ENCODE data around the gene TADA1.
"Not testable (repeated sequence)": the region's sequence is repeated elsewhere in the genome, so short reads cannot be mapped to it uniquely, and the experiment has no call there.

The TADA1 gene

DNA sequence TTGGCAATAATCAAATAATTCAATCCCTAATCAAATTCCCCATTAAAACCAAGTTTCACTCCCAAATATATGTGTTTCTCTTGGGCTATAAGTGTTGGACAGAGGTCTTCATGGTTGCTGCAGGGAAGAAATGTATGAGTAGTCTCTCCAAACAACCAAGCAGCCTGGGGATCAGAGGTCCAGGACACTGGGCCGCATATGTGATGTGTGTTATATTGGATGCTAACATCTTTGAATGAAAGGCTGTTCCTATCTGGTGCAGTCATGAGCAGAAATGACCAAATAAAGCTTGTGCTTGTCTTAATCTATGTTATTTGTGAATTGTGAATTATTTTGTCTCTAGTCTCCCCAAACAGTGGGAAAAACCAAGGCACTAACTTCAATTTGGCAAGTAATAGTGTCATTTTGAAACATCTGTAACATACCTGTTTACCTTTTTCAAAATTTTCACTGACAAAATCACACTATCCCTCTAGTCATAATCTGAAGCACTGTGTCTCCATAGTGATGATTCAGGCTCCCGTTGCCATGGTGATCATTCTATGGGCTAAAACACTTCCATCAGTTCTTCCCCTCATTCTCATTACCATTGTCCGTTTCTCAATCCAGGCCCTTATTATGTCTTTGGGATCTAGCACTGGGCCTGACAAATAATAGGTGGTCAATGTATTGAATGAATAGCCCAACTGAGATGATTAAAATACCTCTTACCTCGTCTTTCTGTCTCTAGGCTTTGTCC, 12.5 kb upstream of the TADA1 start:
- no peak for DNase-seq

DNA sequence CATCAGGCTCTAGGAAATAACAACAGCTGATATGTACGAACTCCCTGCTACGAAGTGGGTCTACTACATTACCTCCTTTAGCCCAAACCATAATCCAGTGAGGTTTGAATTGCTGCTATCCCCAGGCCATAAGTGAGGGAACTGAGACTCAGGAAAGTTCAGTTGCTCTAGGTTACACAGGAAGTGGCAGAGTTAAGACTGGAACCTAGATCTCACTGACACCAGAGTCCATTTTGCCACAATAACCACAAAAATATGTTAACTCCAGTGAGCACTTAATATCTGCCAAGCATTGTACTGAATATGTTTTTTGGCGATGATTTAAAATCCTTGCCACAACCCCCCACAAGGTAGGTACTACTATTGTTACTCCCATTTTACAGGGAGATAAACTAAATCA, 8.9 kb upstream of the TADA1 start:
- DNase-seq = no peak

DNA sequence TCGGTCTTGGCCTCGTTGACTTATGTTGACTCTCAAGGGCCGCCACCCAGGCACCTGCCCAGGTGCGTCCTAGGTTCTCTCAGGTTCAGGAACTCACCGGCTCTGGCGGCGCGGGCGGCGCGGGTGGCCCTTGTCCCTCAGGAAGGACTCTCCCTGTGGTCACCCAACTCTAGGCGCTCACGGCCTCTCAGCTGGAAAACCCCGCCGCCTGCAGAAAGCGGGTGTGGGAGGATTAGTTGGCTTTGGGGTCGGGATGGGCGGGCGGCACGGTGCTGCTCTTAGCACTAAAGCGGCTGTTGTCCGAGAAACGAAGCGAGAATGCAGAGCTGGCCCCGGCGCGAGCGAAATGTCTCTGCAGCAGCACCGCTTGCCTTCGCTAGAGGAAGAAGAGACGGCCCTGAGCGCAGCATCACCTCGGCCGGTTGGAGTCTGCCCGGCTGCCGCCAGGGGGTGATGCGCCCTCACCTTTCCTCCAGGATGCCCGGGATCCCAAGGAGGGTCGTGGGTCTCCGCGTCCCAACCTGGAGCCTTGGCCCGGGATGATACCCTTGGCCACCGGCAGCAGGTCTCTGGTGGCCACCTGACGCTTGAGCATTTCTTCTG, 8.1 kb upstream of the TADA1 start:
- peak; percentile 44 for DNase-seq

DNA sequence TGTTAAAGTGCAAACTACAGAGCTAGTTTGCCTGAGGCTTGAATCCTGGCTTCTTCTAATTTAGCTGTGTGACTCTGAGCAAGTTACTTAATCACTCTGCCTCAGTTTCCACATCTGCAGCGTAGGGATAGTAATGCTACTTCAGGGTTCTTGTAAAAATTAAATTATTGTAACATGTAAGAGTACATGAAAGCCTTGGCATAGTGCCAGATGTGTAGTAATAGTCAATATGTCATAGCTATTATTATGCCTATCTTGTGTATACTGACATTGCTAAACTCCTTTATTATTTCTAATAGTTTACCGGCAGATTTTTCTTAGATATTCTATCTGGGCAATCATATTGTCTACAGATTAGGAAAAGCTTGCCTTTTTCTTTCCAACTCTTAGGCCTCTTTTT, 6.8 kb upstream of the TADA1 start:
- DNase-seq = no peak

DNA sequence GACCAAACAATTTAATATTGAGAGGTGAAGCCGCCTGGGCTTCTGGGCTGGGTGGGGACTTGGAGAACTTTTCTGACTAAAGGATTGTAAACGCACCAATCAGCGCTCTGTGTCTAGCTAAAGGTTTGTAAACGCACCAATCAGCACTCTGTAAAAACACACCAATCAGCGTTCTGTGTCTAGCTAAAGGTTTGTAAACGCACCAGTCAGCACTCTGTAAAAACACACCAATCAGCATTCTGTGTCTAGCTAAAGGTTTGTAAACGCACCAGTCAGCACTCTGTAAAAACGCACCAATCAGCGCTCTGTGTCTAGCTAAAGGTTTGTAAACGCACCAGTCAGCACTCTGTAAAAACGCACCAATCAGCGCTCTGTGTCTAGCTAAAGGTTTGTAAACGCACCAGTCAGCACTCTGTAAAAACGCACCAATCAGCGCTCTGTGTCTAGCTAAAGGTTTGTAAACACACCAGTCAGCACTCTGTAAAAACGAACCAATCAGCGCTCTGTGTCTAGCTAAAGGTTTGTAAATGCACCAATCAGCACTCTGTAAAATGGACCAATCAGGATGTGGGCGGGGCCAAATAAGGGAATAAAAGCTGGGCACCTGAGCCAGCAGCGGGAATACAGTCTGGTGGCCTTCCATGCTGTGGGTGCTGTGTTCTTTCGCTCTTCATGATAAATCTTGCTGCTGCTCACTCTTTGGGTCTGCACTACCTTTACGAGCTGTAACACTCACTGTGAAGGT, 2.3 kb upstream of the TADA1 start:
- not testable (repeated sequence) for DNase-seq

DNA sequence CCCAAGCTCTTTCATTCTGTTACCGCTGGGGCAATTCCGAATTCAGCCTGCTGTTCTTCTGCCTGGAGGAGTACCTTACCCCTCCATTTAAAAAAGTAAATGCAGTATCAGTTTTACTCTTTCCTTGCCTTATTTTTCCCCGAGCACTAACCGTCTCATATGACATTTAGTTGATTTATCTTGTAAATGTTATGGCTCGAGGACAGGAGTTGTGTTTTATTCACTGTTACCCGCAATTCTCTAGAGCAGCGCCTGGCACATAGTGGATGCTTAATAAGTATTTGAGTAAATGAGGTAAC, 425 bp upstream of the TADA1 start:
- DNase-seq = no peak

DNA sequence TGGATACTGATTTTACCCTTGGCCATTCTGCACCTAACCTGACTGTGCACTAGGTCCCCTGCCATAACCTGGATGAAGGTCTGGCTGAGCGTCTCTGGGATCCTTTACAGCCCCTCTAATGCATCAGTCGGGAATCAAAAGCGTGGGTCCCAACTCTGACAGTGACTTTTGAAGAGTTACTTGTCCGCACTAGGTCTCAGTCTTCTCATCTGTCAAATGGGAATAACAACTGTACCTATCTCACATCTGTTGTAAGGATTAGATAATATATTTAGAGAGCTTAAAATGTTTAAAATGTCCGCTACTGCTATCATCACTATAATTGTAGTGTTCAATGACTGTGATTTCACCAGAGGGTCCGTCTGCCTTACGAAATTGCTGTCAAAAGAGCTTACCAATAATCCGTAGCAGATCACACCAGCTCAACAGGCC, 746 bp downstream of the TADA1 start:
- no peak for DNase-seq

DNA sequence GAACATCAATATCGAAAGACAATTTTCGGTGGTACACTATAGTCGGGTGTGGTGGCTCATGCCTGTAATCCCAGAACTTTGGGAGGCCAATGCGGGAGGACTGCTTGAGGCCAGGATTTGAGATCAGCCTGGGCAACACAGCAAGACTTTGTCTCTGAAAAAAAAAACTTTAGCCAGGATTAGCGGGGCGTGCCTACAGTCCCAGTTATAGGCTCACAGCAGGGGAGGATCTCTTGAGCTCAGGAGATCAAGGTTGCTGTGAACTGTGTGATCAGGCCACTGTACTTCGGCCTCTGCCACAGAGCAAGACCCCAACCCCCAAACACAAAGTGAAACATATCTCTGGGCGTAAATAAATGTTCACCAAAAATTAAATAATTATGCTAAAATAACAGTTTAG, 1.6 kb downstream of the TADA1 start:
- no peak for DNase-seq

DNA sequence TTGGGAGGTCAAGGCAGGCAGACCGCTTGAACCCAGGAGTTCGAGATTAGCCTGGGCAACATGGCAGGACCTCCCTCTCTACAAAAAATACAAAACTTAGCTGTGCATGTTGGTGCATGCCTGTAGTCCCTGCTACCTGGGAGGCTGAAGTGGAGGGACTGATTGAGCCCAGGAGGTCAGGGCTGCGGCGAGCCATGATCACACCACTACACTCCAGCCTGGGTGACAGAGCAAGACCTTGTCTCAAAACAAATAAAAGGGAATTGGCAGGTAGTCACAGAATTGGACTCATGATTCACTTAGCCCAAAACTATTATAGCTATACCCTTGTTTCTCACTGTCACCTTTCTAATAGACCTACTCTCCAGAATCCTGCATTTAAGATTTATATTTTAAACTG, 5.5 kb downstream of the TADA1 start:
- DNase-seq = no peak

DNA sequence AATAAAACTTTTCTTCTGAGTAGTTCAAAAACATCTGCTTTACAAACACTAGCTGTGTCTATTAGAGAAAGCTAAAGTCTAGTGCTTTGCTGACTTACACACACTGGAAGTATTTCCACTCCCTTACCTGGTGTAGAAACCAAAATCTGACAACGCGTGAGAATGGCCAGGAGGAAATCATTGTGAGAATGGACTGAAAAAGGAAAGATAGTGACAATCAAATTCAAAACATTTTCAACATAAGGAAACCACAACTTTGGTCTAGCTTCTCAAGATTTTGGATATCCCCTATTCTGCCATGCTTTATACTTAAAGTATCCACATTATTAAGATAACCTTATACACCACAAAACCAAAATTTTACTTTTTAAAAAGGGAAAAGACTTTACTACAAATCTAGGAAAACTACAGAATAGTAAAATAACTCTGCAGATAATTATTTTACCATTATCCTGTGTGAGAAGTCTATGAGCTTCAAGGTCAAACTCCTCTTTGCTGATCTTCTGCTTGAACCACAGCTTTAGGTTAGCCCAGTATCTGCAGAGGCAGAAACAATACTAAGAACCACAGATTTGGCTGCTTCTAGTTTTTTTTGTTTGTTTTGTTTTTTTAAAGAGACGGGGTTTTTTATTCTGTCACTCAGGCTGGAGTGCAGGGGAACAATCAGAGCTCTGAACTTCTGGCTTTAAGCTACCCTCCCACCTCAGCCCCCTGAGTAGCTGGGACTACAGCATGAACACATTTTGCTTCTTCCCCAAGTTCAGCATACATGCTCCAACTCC, 6.6 kb downstream of the TADA1 start:
- DNase-seq = no peak

DNA sequence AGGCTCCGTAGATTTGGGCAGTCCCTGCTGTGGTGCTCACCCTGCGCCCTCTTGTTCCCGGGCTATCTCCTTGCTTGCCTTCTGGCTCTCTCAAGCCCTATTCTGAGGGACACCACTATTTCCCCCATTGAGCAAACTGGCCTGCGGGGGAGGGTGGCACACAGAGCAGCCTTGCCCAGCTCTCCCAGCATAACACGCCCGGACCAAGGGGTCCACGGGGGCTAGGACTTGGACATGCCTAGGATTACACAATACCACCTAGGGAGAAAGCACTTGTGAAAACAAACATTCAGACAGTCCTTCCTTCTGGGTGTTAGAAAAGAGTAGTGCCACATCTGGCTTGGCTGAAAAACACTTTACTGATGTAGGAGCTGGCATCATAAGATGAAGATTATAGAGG, 7.4 kb downstream of the TADA1 start:
- no peak for DNase-seq

DNA sequence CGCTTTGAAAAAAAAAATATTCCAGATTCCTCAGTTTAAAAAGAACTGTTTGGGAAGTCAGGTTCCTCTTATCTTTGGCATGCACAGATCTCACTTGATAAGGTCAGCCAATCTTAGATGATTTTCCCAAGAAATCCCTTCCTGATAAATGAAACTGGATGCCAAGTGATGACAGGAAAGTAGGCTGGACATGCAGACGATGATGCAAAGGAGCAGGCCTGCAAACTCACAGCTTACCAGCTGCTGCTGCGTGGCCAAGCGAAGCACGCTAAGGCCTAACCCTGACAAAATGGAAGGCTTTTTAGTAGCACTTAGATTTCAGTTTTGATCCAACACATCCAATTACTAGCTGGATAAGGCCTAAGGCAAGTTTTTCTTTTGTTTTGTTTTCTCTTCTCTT, 10.1 kb downstream of the TADA1 start:
- DNase-seq = no peak

DNA sequence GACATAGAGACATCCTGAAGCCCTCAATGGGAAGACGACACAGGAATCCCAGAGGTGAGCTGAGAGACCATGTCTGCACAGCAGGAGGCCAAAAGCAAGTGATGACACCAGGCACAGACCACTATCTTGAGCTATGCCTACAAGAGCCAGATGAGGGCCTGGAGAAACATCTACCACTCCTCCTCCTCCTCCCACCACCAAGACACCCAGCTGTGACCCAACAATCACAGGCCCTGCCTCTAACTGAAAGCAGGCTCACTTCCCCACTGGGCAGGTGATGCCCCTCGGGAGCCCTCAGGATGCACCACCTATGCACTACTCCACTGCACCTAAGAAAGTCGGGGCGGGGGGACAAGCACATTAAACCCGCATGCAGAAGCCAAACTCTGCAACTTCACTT, 16.5 kb downstream of the TADA1 start:
- no peak for DNase-seq

DNA sequence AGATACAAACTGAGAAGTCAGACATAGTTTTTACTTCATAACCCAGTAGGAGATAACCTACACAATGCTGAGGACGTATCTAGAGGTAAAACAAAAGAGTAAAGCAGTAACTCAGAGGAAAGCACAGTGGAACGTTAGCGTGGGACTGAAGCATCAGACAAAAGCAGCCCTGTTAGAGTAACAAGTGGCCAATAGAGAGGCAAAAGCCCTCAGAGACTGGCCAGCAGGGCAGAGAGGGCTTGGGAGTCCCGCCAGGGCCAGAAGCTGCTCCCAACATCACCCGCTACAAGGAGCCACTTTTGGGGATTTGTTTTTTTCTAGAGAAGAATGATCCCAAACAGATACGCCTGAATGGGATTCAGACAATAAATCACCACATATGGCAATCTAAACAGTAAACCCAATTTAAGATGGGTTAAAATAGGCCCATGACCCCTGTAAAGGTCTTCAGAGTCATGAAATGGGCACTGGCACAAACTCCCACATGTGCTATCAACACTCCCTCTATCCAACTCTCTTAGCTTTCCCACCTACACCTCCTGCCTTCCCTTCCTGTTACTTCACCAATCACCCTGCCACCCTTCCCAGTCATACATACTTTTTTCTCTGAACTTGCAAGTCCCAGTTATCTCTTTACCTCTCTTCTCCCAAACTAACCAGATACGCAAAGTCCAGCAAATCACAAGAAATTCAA, 17.2 kb downstream of the TADA1 start:
- DNase-seq = no peak

DNA sequence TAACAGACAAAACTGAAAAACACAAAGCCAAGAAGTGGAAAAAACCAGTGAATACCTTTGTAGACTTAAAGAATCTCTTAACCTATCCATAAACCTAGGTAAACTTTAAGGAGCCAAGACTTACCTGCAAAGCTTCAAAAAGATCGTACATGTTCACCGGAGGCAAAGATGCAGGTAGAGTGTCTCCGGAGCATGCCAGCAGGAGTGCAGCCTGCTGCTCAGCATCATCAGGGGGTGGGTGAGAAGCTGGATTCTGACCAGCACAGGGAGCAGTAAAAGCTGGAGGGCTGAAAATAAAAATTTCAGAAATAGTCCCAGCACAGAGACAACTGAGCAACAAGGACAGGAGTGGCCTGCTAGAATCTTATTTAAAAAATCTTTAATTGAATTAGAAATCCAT, 18.1 kb downstream of the TADA1 start:
- DNase-seq = no peak

DNA sequence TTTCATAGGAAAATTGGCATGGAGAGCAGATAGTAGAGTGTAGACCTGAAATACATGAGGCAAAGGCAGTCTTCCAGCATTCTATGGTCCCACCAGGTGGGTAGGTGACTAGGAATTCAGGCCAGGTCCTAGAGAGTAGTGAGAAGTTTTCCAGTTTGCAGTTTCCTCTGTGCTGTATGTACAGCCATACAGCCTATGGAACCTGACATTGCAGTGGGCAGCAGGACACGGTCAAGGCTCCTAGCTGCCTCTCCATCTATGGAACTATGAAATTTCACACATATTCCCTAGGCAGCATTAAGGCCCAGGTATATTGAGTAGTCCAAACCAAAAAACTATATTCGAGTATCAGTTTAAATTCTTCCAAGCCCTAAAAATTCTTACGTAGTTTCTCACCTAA, 20.5 kb downstream of the TADA1 start:
- DNase-seq = no peak

DNA sequence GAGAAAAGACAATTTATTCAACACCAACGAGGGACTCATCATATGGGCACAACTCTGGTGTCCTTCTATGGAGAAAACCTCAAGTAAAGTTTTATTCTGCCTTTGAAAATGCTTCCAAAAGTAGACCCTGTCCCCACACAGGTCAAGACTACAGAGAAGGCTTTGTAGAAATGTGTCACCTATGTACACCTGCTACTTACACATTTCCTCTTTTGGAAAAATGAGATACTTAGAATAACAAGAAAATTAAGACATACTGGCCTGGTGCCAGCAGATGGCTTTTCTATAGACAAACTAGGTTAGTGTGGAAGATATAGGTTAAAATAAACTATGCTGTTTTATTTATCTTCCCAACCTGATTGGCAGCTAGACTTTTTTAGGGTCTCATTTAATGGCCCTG, 23.1 kb downstream of the TADA1 start:
- DNase-seq = no peak

DNA sequence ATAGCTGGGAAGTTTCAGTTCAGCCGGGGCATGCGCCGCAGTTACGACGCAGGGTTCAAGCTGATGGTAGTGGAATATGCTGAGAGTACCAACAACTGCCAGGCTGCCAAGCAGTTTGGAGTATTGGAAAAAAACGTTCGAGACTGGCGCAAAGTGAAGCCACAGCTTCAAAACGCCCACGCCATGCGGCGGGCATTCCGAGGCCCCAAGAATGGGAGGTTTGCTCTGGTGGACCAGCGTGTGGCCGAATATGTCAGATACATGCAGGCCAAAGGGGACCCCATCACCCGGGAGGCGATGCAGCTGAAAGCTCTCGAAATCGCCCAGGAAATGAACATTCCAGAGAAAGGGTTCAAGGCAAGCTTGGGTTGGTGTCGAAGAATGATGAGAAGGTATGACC, 26.9 kb downstream of the TADA1 start:
- DNase-seq = no peak

DNA sequence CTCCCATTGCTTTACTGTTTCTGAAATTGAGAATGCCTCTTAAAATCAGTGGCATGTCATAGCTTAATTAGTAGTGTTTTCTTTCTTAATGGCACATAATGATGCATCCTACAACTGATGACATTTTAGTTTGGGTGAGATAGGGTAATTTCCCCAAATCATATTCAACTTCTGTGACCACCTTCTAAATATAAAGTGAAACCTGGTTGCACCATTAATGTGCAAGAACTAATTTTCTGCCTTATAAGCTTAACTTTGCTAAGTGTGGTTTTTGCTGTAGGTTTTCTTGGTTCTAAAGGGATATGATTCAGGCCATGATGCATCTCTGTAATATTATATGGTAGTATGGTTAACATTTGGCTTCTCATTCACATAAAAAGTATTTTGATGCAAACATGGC, 27.9 kb downstream of the TADA1 start:
- no peak for DNase-seq

DNA sequence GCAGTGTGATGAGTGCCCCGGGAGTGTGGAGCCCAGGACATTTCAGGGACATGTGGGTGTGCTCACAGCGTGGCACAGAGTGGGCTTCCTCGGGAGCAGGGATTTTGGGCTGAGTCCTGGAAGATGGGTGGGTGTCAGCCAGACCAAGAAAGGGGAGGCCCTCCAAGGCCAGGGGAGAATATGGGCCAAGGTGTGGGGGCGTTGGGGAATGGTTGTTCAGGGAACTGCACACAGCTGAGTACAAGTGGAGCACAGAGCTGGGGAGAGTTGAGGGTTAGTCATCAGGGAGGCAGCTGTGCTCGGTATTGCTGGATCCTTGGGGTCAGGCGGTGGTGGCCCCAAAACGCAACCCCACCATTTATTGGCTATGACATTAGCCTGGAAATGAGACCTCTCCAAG, 31.3 kb downstream of the TADA1 start:
- no peak for DNase-seq

DNA sequence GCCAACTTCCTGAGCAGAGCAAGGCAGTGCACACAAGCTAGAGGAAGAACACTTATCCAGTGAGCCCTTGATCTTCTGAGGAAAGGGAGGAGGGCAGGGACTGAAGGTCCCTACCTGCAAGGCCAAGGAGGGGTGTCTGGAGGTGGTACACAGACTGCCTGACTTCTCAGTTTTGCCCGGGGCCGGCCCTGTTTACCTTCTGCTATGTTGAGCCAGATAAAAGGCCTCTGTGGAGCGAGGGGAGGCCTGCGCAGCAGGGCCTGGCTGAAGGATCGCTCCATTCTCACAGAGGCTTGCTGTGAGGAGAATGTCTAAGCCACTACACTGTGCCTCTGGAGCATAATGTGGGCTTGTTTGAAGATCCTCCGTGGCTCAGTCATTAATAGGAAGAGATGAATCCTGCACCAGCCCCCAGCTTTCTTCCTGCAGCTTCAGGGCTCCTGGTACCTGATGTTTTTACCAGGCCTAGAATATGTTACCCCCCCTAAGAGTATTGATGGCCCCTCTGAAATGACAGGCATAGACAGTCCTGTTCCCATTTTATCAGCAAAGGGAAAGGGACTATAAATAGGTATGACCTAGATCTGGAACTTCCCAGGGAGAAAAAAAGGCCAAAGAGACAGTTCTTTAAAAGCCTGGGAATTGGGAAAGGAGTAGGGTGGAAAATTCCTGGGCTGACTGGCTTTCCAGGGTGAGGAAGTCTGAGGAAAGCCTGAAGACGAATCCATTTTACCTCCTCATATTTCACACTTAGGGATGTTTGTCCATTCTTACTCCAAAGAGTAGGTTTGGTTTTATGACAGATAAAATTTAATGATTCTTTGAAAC, 32.1 kb downstream of the TADA1 start:
- no peak for DNase-seq

DNA sequence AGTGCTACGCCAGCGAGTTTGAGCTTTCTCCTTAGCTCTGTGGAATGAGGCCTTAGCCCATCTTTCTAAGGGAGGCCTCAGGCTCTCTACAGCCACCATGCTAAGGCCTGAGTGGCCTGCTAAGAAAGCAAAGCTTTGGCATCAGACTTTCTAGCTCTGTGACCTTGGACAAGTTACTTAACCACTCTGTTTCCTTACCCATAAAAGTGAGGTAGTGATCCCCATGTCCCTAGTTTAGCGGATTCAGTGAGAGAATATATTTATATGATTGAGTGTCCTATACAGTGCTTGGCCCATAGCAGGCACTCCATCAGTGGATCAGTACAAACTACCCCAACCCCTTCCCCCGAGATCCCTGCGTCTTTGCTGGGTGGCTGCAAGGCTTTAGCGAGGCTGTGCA, 32.7 kb downstream of the TADA1 start:
- DNase-seq = no peak
